ENCODE data around the gene TRIM25. TPM values are rescaled to one million over a fixed set of nuclear protein-coding genes. Genes with fewer than 3 reads are reported as not detected.

TRIM25 gene
- total RNA-seq, 1 experiment from 2014 or later, result 32.5 TPM

- Histone ChIP-seq H3K56ac (ENCODE audit: insufficient read length, low read depth, low read length) (no peak overlapping the region), H3K23me2 (ENCODE audit: insufficient read length, low read depth, low read length, poor library complexity, severe bottlenecking) (no peaks in the 10 kb centered on the region), H2BK15ac (ENCODE audit: low read depth, low read length) (no peak overlapping the region), H3K27ac (ENCODE audit: insufficient read length, low read depth, low read length) (no peak overlapping the region), H3K9ac (ENCODE audit: extremely low read depth, insufficient read length, low read length) (no peak overlapping the region), H3K27me3 (ENCODE audit: insufficient read depth, low read length) (no peaks in the 10 kb centered on the region), H3K9me3 (ENCODE audit: control insufficient read depth, low read depth, low read length) (peaks cover 19% of the 10 kb centered on the region), H3K23ac (ENCODE audit: insufficient read length, low read depth, low read length) (no peak overlapping the region), H2BK5ac (ENCODE audit: insufficient read length, low read length) (no peak overlapping the region), H3K4me2 (ENCODE audit: insufficient read depth, insufficient read length, low read length) (no peak overlapping the region), H3K18ac (ENCODE audit: insufficient read length, low read depth, low read length) (no peak overlapping the region), H3K4me1 (ENCODE audit: insufficient read depth, low read length) (peaks cover 5% of the 10 kb centered on the region; the same call in 1 of the 2 replicates), H2AFZ (ENCODE audit: low read length) (no peak overlapping the region), H4K20me1 (ENCODE audit: control insufficient read depth, insufficient read depth, insufficient read length) (no peaks in the 10 kb centered on the region), H3K14ac (ENCODE audit: insufficient read depth, low read length) (no peak overlapping the region), H4K91ac (ENCODE audit: insufficient read length, low read depth, low read length) (no peak overlapping the region), H4K5ac (ENCODE audit: insufficient read length, low read depth, low read length) (no peak overlapping the region), H2BK20ac (ENCODE audit: low read depth, low read length, poor library complexity, severe bottlenecking) (no peak overlapping the region), H4K8ac (replicated peaks; ENCODE audit: insufficient read length, low read depth, low read length) (no peak overlapping the region), H2BK120ac (ENCODE audit: low read depth, low read length, poor library complexity, severe bottlenecking) (no peak overlapping the region), H3T11ph (ENCODE audit: low read length) (no peak overlapping the region), H3K4ac (ENCODE audit: low read depth, low read length) (no peak overlapping the region), H3K79me2 (ENCODE audit: insufficient read depth, low read length) (no peaks in the 10 kb centered on the region), H2AK5ac (ENCODE audit: insufficient read length, low read length) (no peak overlapping the region), H2BK12ac (ENCODE audit: insufficient read length, low read depth, low read length) (no peak overlapping the region), H3K79me1 (ENCODE audit: insufficient read depth, low read depth, low read length, poor library complexity, severe bottlenecking) (no peaks in the 10 kb centered on the region)
- TF ChIP-seq CTCF (conservative IDR thresholded peaks at IDR 0.05), result no peak
- Mint-ChIP-seq H3K4me1 (peaks cover 32 to 33% of the 10 kb centered on the region in 2 experiments), H3K4me3 (no peak overlapping the region), H3K9me3 (peaks cover 53 to 62% of the 10 kb centered on the region in 2 experiments), H3K27ac (no peak overlapping the region), H3K36me3 (ENCODE audit: insufficient read depth in 1 of 3, low read depth in 3 of 3) (peaks cover 33 to 51% (median 45%) of the 10 kb centered on the region in 3 experiments), H3K27me3 (ENCODE audit: low read depth) (no peaks in the 10 kb centered on the region; the same call in 1 of the 2 replicates)
- DNase-seq, result no peak
- no CpG with 5 or more reads among the region's 2 CpGs for WGBS (ENCODE audit: extremely low coverage, insufficient read length, low lambda C conversion rate)
Measured at GRCh38 chr17:56928586-56928985, 14.7 kb upstream of the TRIM25 start.

All from H9 (cell line).